ENCODE results near the gene PTPRN. TPM values are rescaled to one million over a fixed set of nuclear protein-coding genes. Genes with fewer than 3 reads are reported as not detected.
A peak's percentile ranks its signal among the peaks of the same experiment; 100 is the strongest.

PTPRN gene
- total and polyA plus RNA-seq, 2 donors (not counting 3 experiments of a cell fraction or from before 2014, with no cell fraction given): not detected

DNA sequence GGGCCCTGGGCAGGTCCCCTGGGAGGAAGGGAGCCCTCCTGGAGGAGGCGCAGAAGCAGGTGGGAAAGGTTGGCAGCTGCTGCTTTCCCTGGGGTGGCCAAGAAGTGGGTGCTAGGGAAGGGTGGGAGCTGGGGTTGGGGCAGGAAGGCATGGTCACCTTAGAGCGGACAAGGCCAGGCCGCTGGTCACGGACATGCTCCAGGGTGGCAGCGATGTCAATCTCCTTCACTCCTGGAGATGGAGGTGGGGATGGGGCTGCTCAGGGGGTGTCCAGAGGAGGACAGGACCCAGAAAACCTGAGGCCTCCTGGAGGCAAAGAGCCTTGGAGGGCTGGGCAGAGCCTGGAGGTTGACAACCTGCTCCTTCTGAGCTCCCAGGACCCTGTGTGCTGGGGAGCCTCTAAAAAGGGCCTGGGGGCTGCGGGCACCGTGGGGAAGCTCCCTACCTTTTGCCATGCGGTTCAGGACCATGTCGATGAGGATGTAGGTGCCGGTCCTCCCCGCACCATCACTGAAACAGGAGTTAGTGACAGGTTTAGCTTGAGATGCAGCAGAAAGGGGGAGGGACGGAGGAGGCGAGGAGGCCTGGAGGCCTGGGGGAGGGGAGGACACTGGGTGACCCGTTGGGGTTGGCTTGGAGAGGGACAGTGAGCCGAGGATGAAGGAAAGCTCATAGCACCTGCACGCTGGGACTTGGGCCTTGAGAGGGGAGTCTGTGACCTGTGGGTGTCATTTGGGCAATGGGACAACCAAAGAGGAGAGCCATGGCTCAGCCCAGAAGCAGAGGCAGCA, 18.6 kb downstream of the PTPRN start:
- TF ChIP-seq POLR2A (IDR thresholded peaks at IDR 0.05; ENCODE audit: low read depth, low read length) (no peak), GATA2 (IDR thresholded peaks at IDR 0.05; ENCODE audit: insufficient read depth, insufficient read length, low read depth, low read length) (no peak), FOS (IDR thresholded peaks at IDR 0.05; ENCODE audit: borderline replicate concordance, insufficient read depth, low read length) (no peak), MYC (IDR thresholded peaks at IDR 0.05; ENCODE audit: low read depth, low read length) (no peak), JUN (IDR thresholded peaks at IDR 0.05; ENCODE audit: borderline replicate concordance, insufficient read depth, insufficient read length, low read depth) (no peak)
- POLR2A ChIA-PET: no interaction called here
- Histone ChIP-seq H3K9ac (replicated peaks; ENCODE audit: extremely low read depth, insufficient read depth, low read length) (no peak overlapping the region), H3K79me2 (ENCODE audit: control insufficient read depth, insufficient read depth, low read length) (no peaks in the 10 kb centered on the region), H4K20me1 (replicated peaks; ENCODE audit: control insufficient read depth, extremely low read depth, insufficient read depth, low read length) (no peaks in the 10 kb centered on the region), H2AFZ (ENCODE audit: low read depth, low read length) (no peak overlapping the region), H3K27ac (ENCODE audit: insufficient read depth, low read depth, low read length) (no peak overlapping the region), H3K36me3 (ENCODE audit: control insufficient read depth in 2 of 2, extremely low read depth in 1 of 2, insufficient read depth in 2 of 2, low read length in 2 of 2) (no peaks in the 10 kb centered on the region), H3K9me1 (replicated peaks; ENCODE audit: control insufficient read depth, extremely low read depth, insufficient read depth, low read length) (no peaks in the 10 kb centered on the region), H3K27me3 (ENCODE audit: control insufficient read depth in 2 of 2, insufficient read depth in 2 of 2, low read length in 2 of 2) (peaks cover 0 to 1% of the 10 kb centered on the region in 2 experiments), H3K9me3 (replicated peaks; ENCODE audit: control insufficient read depth, insufficient read depth, low read length) (no peaks in the 10 kb centered on the region), H3K4me1 (ENCODE audit: control insufficient read depth, extremely low read depth, insufficient read depth, low read length) (peaks cover 4% of the 10 kb centered on the region), H3K4me2 (ENCODE audit: insufficient read depth, low read length) (no peak overlapping the region), H3K4me3 (replicated peaks in 1 of 3; ENCODE audit: insufficient read depth in 1 of 3, low read depth in 1 of 3, low read length in 3 of 3) (no peak overlapping the region)
- BruUV-seq (replicated peaks): no TSS peak
- no peak for DNase-seq (ENCODE audit: low read depth, low spot score)
- FAIRE-seq: no peak
- CTCF ChIA-PET: interaction anchor here (11.2 kb wide), 1 partner anchor 9 kb away, joined by 253 read pairs; the partner anchor contains the start of gene DNAJB2
- dilution Hi-C loops (cut with MboI; ENCODE audit: extremely low pct_ligation_motif_present, low sequenced_read_pairs) (no loop called here), intact Hi-C loops (cut with micrococcal nuclease) (no loop called here)

- no peak overlapping the region for H3K27ac ChIP-seq (ENCODE audit: insufficient read depth, low read depth, low read length)
- H3K9me1 ChIP-seq (replicated peaks; ENCODE audit: control insufficient read depth, extremely low read depth, insufficient read depth, low read length): no peaks in the 10 kb centered on the region
- no peak for FAIRE-seq
- no peak overlapping the region for H3K4me2 ChIP-seq (ENCODE audit: insufficient read depth, low read length)
- peaks cover 4% of the 10 kb centered on the region for H3K4me1 ChIP-seq (ENCODE audit: control insufficient read depth, extremely low read depth, insufficient read depth, low read length)
- H2AFZ ChIP-seq (ENCODE audit: low read depth, low read length): no peak overlapping the region
- BruUV-seq (replicated peaks): no TSS peak
- H3K4me3 ChIP-seq (replicated peaks in 1 of 3; ENCODE audit: insufficient read depth in 1 of 3, low read depth in 1 of 3, low read length in 3 of 3): no peak overlapping the region
- CTCF ChIA-PET: interaction anchor here (11.2 kb wide), 1 partner anchor 8 kb away, joined by 253 read pairs; the partner anchor contains the start of gene DNAJB2
- peaks cover 0 to 1% of the 10 kb centered on the region in 2 experiments for H3K27me3 ChIP-seq (ENCODE audit: control insufficient read depth in 2 of 2, insufficient read depth in 2 of 2, low read length in 2 of 2)
- DNase-seq (ENCODE audit: low read depth, low spot score): peak; percentile 73
- dilution Hi-C loops (cut with MboI; ENCODE audit: extremely low pct_ligation_motif_present, low sequenced_read_pairs) (no loop called here), intact Hi-C loops (cut with micrococcal nuclease) (no loop called here)
- H3K36me3 ChIP-seq (ENCODE audit: control insufficient read depth in 2 of 2, extremely low read depth in 1 of 2, insufficient read depth in 2 of 2, low read length in 2 of 2): peaks cover 0 to 5% of the 10 kb centered on the region in 2 experiments
- H3K9ac ChIP-seq (replicated peaks; ENCODE audit: extremely low read depth, insufficient read depth, low read length): no peak overlapping the region
- H4K20me1 ChIP-seq (replicated peaks; ENCODE audit: control insufficient read depth, extremely low read depth, insufficient read depth, low read length): no peaks in the 10 kb centered on the region
- TF ChIP-seq JUN (IDR thresholded peaks at IDR 0.05; ENCODE audit: borderline replicate concordance, insufficient read depth, insufficient read length, low read depth): no peak
- TF ChIP-seq GATA2 (IDR thresholded peaks at IDR 0.05; ENCODE audit: insufficient read depth, insufficient read length, low read depth, low read length): no peak
- no peak for TF ChIP-seq POLR2AphosphoS5 (IDR thresholded peaks at IDR 0.05; ENCODE audit: insufficient read depth, low read depth, low read length)
- TF ChIP-seq EZH2 (IDR thresholded peaks at IDR 0.05; ENCODE audit: borderline replicate concordance, low read depth, low read length, severe bottlenecking): no peak
- no peak for TF ChIP-seq POLR2A (IDR thresholded peaks at IDR 0.05; ENCODE audit: low read depth, low read length)
- TF ChIP-seq, protein P1, sequence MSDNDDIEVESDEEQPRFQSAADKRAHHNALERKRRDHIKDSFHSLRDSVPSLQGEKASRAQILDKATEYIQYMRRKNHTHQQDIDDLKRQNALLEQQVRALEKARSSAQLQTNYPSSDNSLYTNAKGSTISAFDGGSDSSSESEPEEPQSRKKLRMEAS (IDR thresholded peaks at IDR 0.05; ENCODE audit: insufficient read depth, insufficient read length): no peak
- no peak for TF ChIP-seq FOS (IDR thresholded peaks at IDR 0.05; ENCODE audit: borderline replicate concordance, insufficient read depth, low read length)
- TF ChIP-seq CTCF (IDR thresholded peaks at IDR 0.05; ENCODE audit: extremely low read depth in 1 of 2, insufficient read depth in 1 of 2, low read depth in 1 of 2, low read length in 2 of 2): no peak
- no peak for TF ChIP-seq MYC (IDR thresholded peaks at IDR 0.05; ENCODE audit: low read depth, low read length)
- H3K79me2 ChIP-seq (ENCODE audit: control insufficient read depth, insufficient read depth, low read length): no peaks in the 10 kb centered on the region
- POLR2A ChIA-PET: no interaction called here
- no peaks in the 10 kb centered on the region for H3K9me3 ChIP-seq (replicated peaks; ENCODE audit: control insufficient read depth, insufficient read depth, low read length)
These were observed 19.5 kb downstream of the PTPRN start for GRCh38 chr2:219289537-219290361.

Data from endothelial cell of umbilical vein (primary cell).